Prostate gland (tissue), 2 donors: ENCODE results near the gene SMAD7.

Source experiments
- CTCF ChIP-seq, 4 experiments: fragments of 200-600 bp in 2 of 4; fragments of 450-650 bp in 2 of 4; sonication (generic) in 2 of 4; IDR thresholded peaks; 1 replicate in 3 of 4; 2 replicates in 1 of 4; pipeline ENCODE4 v1.5.1; 2016 to 2019; ENCODE audit warnings: antibody characterized with exemption in 4 of 4, mild to moderate bottlenecking in 2 of 4, moderate library complexity in 2 of 4
- POLR2A ChIP-seq: fragments of 450-650 bp; IDR thresholded peaks from one replicate; pipeline ENCODE4 v1.6.1; 2016; ENCODE audit warnings: antibody characterized with exemption, mild to moderate bottlenecking
- POLR2AphosphoS5 ChIP-seq: sonication (generic); formaldehyde crosslinking; IDR thresholded peaks from one replicate; pipeline ENCODE4 v1.6.1; 2017; ENCODE audit warnings: antibody characterized with exemption

GRCh38 chr18:48996901-48997463 is 46.2 kb upstream of the SMAD7 start:
- TF ChIP-seq POLR2A (no peak), POLR2AphosphoS5 (no peak), CTCF (IDR thresholded peaks at IDR 0.05) (no peak)
